Measurements from ENCODE around the gene CDC42BPA. TPM values are rescaled to one million over a fixed set of nuclear protein-coding genes. Genes with fewer than 3 reads are reported as not detected.

The CDC42BPA gene
- polyA plus RNA-seq, 1 donor from 2014 or later, result 22.9 TPM

- no peaks in the 10 kb centered on the region for H3K27me3 ChIP-seq (ENCODE audit: insufficient read depth, low read depth, low read length)
- no peak overlapping the region for H3K27ac ChIP-seq (ENCODE audit: low read length)
- H3K9me2 ChIP-seq (ENCODE audit: insufficient read depth, low read length), result no peaks in the 10 kb centered on the region
- H3K9ac ChIP-seq (ENCODE audit: low read length), result no peak overlapping the region
- no peaks in the 10 kb centered on the region for H4K20me1 ChIP-seq (ENCODE audit: insufficient read depth)
- TF ChIP-seq MXI1 (conservative IDR thresholded peaks at IDR 0.05; ENCODE audit: poor library complexity, severe bottlenecking) (no peak), CTCF (IDR thresholded peaks at IDR 0.05; ENCODE audit: poor library complexity, severe bottlenecking) (no peak), EP300 (conservative IDR thresholded peaks at IDR 0.05; ENCODE audit: poor library complexity, severe bottlenecking) (no peak), RAD21 (conservative IDR thresholded peaks at IDR 0.05) (no peak), REST (IDR thresholded peaks at IDR 0.05; ENCODE audit: borderline replicate concordance) (no peak), TAF1 (IDR thresholded peaks at IDR 0.05; ENCODE audit: low read depth) (no peak), SMC3 (conservative IDR thresholded peaks at IDR 0.05; ENCODE audit: poor library complexity) (no peak), POLR2AphosphoS5 (IDR thresholded peaks at IDR 0.05) (no peak), EZH2 (IDR thresholded peaks at IDR 0.05; ENCODE audit: borderline replicate concordance, insufficient read depth, low read length, poor library complexity, severe bottlenecking) (no peak)
- H3K36me3 ChIP-seq (ENCODE audit: insufficient read depth, low read length), result no peaks in the 10 kb centered on the region
- H3F3A ChIP-seq (ENCODE audit: insufficient read depth, low read length, poor library complexity, severe bottlenecking), result no peaks in the 10 kb centered on the region
- no peak overlapping the region for H3K4me3 ChIP-seq (ENCODE audit: low read length)
- H3K9me3 ChIP-seq (ENCODE audit: low read length), result no peaks in the 10 kb centered on the region
- no peaks in the 10 kb centered on the region for H3K79me2 ChIP-seq (replicated peaks; ENCODE audit: insufficient read depth, low read length)
- H2AFZ ChIP-seq (ENCODE audit: low read depth, low read length), result no peak overlapping the region
- no peak overlapping the region for H3K4me2 ChIP-seq (ENCODE audit: low read length)
These were observed 39.1 kb upstream of the CDC42BPA start for GRCh38 chr1:227357171-227357926.

GRCh38 chr1:227356620-227357146 is 38.4 kb upstream of the CDC42BPA start:
- no peak overlapping the region for H3K27ac ChIP-seq (ENCODE audit: low read length)
- H3K27me3 ChIP-seq (ENCODE audit: insufficient read depth, low read depth, low read length), result no peaks in the 10 kb centered on the region
- no peaks in the 10 kb centered on the region for H3K9me3 ChIP-seq (ENCODE audit: low read length)
- no peak for TF ChIP-seq EZH2 (IDR thresholded peaks at IDR 0.05; ENCODE audit: borderline replicate concordance, insufficient read depth, low read length, poor library complexity, severe bottlenecking)
- no peak for TF ChIP-seq CTCF (IDR thresholded peaks at IDR 0.05; ENCODE audit: poor library complexity, severe bottlenecking)
- no peak for TF ChIP-seq TAF1 (IDR thresholded peaks at IDR 0.05; ENCODE audit: low read depth)
- no peak for TF ChIP-seq EP300 (conservative IDR thresholded peaks at IDR 0.05; ENCODE audit: poor library complexity, severe bottlenecking)
- no peak for TF ChIP-seq RAD21 (conservative IDR thresholded peaks at IDR 0.05)
- no peak for TF ChIP-seq REST (IDR thresholded peaks at IDR 0.05; ENCODE audit: borderline replicate concordance)
- no peak for TF ChIP-seq MXI1 (conservative IDR thresholded peaks at IDR 0.05; ENCODE audit: poor library complexity, severe bottlenecking)
- TF ChIP-seq POLR2AphosphoS5 (IDR thresholded peaks at IDR 0.05), result no peak
- TF ChIP-seq SMC3 (conservative IDR thresholded peaks at IDR 0.05; ENCODE audit: poor library complexity), result no peak
- H3K36me3 ChIP-seq (ENCODE audit: insufficient read depth, low read length), result no peaks in the 10 kb centered on the region
- no peaks in the 10 kb centered on the region for H3K9me2 ChIP-seq (ENCODE audit: insufficient read depth, low read length)
- no peaks in the 10 kb centered on the region for H4K20me1 ChIP-seq (ENCODE audit: insufficient read depth)
- H3K79me2 ChIP-seq (replicated peaks; ENCODE audit: insufficient read depth, low read length), result no peaks in the 10 kb centered on the region
- no peak overlapping the region for H3K4me2 ChIP-seq (ENCODE audit: low read length)
- no peaks in the 10 kb centered on the region for H3F3A ChIP-seq (ENCODE audit: insufficient read depth, low read length, poor library complexity, severe bottlenecking)
- no peak overlapping the region for H3K9ac ChIP-seq (ENCODE audit: low read length)
- H3K4me3 ChIP-seq (ENCODE audit: low read length), result no peak overlapping the region
- no peak overlapping the region for H2AFZ ChIP-seq (ENCODE audit: low read depth, low read length)
